ENCODE measurements around the gene ALDH1L2. TPM values are rescaled to one million over a fixed set of nuclear protein-coding genes. Genes with fewer than 3 reads are reported as not detected.

Gene ALDH1L2
- total RNA-seq, 1 experiment from 2014 or later, result 1.9 TPM

DNA sequence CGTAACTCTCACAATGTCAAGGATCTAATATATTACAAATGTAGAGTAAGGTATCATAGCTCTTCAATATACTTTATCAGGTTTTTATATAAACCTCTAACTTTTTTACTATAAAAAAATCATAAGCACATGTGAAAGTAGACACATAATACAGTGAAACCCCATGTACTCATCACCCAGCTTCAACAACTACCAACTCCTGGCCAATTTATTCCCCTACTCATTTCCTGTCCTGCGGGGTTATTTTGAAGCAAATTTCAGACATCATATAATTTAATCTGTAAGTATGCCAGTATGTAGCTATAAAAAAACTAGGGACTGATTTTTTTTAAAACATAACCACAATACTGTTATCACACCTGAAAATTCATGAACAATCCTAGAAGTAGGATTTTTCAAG is 50.4 kb downstream of the ALDH1L2 start:
- H4K8ac ChIP-seq (replicated peaks; ENCODE audit: insufficient read length, low read depth, low read length), result no peak overlapping the region
- H3K79me1 ChIP-seq (ENCODE audit: insufficient read depth, low read depth, low read length, poor library complexity, severe bottlenecking), result no peaks in the 10 kb centered on the region
- no peak overlapping the region for H2BK120ac ChIP-seq (ENCODE audit: low read depth, low read length, poor library complexity, severe bottlenecking)
- TF ChIP-seq, protein P1, sequence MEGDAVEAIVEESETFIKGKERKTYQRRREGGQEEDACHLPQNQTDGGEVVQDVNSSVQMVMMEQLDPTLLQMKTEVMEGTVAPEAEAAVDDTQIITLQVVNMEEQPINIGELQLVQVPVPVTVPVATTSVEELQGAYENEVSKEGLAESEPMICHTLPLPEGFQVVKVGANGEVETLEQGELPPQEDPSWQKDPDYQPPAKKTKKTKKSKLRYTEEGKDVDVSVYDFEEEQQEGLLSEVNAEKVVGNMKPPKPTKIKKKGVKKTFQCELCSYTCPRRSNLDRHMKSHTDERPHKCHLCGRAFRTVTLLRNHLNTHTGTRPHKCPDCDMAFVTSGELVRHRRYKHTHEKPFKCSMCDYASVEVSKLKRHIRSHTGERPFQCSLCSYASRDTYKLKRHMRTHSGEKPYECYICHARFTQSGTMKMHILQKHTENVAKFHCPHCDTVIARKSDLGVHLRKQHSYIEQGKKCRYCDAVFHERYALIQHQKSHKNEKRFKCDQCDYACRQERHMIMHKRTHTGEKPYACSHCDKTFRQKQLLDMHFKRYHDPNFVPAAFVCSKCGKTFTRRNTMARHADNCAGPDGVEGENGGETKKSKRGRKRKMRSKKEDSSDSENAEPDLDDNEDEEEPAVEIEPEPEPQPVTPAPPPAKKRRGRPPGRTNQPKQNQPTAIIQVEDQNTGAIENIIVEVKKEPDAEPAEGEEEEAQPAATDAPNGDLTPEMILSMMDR (conservative IDR thresholded peaks at IDR 0.05), result no peak
- H3K9me3 Mint-ChIP-seq, result no peaks in the 10 kb centered on the region
- H4K20me1 ChIP-seq (ENCODE audit: control insufficient read depth, insufficient read depth, insufficient read length), result no peaks in the 10 kb centered on the region
- no peak overlapping the region for H2BK12ac ChIP-seq (ENCODE audit: insufficient read length, low read depth, low read length)
- no peak overlapping the region for H2BK5ac ChIP-seq (ENCODE audit: insufficient read length, low read length)
- H3K9me3 ChIP-seq (ENCODE audit: control insufficient read depth, low read depth, low read length), result no peaks in the 10 kb centered on the region
- H4K5ac ChIP-seq (ENCODE audit: insufficient read length, low read depth, low read length), result no peak overlapping the region
- H3K9ac ChIP-seq (ENCODE audit: extremely low read depth, insufficient read length, low read length), result no peak overlapping the region
- H3K4me1 Mint-ChIP-seq, result no peaks in the 10 kb centered on the region
- no peak overlapping the region for H3K27ac Mint-ChIP-seq
- no peak overlapping the region for H3K56ac ChIP-seq (ENCODE audit: insufficient read length, low read depth, low read length)
- no peaks in the 10 kb centered on the region for H3K27me3 Mint-ChIP-seq (ENCODE audit: low read depth)
- H4K91ac ChIP-seq (ENCODE audit: insufficient read length, low read depth, low read length), result no peak overlapping the region
- no peaks in the 10 kb centered on the region for H3K27me3 ChIP-seq (ENCODE audit: insufficient read depth, low read length)
- no peaks in the 10 kb centered on the region for H3K23me2 ChIP-seq (ENCODE audit: insufficient read length, low read depth, low read length, poor library complexity, severe bottlenecking)
- no peak overlapping the region for H2BK20ac ChIP-seq (ENCODE audit: low read depth, low read length, poor library complexity, severe bottlenecking)
- no peak overlapping the region for H3K27ac ChIP-seq (ENCODE audit: insufficient read length, low read depth, low read length)
- H3K23ac ChIP-seq (ENCODE audit: insufficient read length, low read depth, low read length), result no peak overlapping the region
- DNase-seq, result no peak
- no peak overlapping the region for H3K4me3 Mint-ChIP-seq
- H2BK15ac ChIP-seq (ENCODE audit: low read depth, low read length), result no peak overlapping the region
- no peak overlapping the region for H2AK5ac ChIP-seq (ENCODE audit: insufficient read length, low read length)
- H3K36me3 Mint-ChIP-seq (ENCODE audit: insufficient read depth in 1 of 3, low read depth in 3 of 3), result peaks cover 2 to 12% (median 6%) of the 10 kb centered on the region in 3 experiments; a peak in 3 of 7 replicates
- H3T11ph ChIP-seq (ENCODE audit: low read length), result no peak overlapping the region
- no peaks in the 10 kb centered on the region for H3K4me1 ChIP-seq (ENCODE audit: insufficient read depth, low read length)
- H3K4me2 ChIP-seq (ENCODE audit: insufficient read depth, insufficient read length, low read length), result no peak overlapping the region
- H2AFZ ChIP-seq (ENCODE audit: low read length), result no peak overlapping the region
- H3K79me2 ChIP-seq (ENCODE audit: insufficient read depth, low read length), result no peaks in the 10 kb centered on the region
- H3K4ac ChIP-seq (ENCODE audit: low read depth, low read length), result no peak overlapping the region
- H3K18ac ChIP-seq (ENCODE audit: insufficient read length, low read depth, low read length), result no peak overlapping the region
- H3K14ac ChIP-seq (ENCODE audit: insufficient read depth, low read length), result no peak overlapping the region
- no CpG with 5 or more reads among the region's 2 CpGs for WGBS (ENCODE audit: extremely low coverage, insufficient read length, low lambda C conversion rate)

All from H9 (cell line).